Stimulated activated CD8-positive, alpha-beta memory T cell treated with anti-CD3 and anti-CD28 coated beads, Interleukin-4, amount 100 ng/mL, for 24 hours (primary cell): ENCODE measurements around the gene GAB3.
"Not testable (repeated sequence)": the region's sequence is repeated elsewhere in the genome, so short reads cannot be mapped to it uniquely, and the experiment has no call there.

Experiments used
- DNase-seq: peaks from one replicate; pipeline ENCODE4 v3.0.0-alpha.2; 2020; ENCODE audit warnings: low read depth

GAB3 gene

GRCh38 chrX:154719132-154719675 lies 31.7 kb downstream of the GAB3 start:
- DNase-seq: no peak

- no peak for DNase-seq
Measured at GRCh38 chrX:154718616-154719015, 32.3 kb downstream of the GAB3 start.

- no peak for DNase-seq
Measured at GRCh38 chrX:154717824-154718223, 33.1 kb downstream of the GAB3 start.

- DNase-seq: no peak
Measured at GRCh38 chrX:154715825-154716224, 35.1 kb downstream of the GAB3 start.

GRCh38 chrX:154714925-154715324 lies 36.0 kb downstream of the GAB3 start:
- no peak for DNase-seq

- DNase-seq: no peak
Measured at GRCh38 chrX:154712781-154713740, 37.8 kb downstream of the GAB3 start.

GRCh38 chrX:154711264-154711663 lies 39.6 kb downstream of the GAB3 start:
- DNase-seq: no peak

- no peak for DNase-seq
Measured at GRCh38 chrX:154710309-154710708, 40.6 kb downstream of the GAB3 start.

- DNase-seq: no peak
Measured at GRCh38 chrX:154698630-154699248, 52.1 kb downstream of the GAB3 start.

GRCh38 chrX:154696676-154697045 lies 54.2 kb downstream of the GAB3 start:
- no peak for DNase-seq

- DNase-seq: no peak
Measured at GRCh38 chrX:154695911-154696675, 54.8 kb downstream of the GAB3 start.

GRCh38 chrX:154693394-154693793 lies 57.5 kb downstream of the GAB3 start:
- DNase-seq: no peak

GRCh38 chrX:154690438-154690837 lies 60.4 kb downstream of the GAB3 start:
- DNase-seq: not testable (repeated sequence)

- not testable (repeated sequence) for DNase-seq
Measured at GRCh38 chrX:154672084-154672483, 78.8 kb downstream of the GAB3 start.

- DNase-seq: not testable (repeated sequence)
Measured at GRCh38 chrX:154670848-154671247, 80.0 kb downstream of the GAB3 start.

- no peak for DNase-seq
Measured at GRCh38 chrX:154661899-154662298, 89.0 kb downstream of the GAB3 start.

- DNase-seq: no peak
Measured at GRCh38 chrX:154661170-154661569, 89.7 kb downstream of the GAB3 start.

- no peak for DNase-seq
Measured at GRCh38 chrX:154660541-154660940, 90.3 kb downstream of the GAB3 start.

GRCh38 chrX:154658957-154659356 lies 91.9 kb downstream of the GAB3 start:
- DNase-seq: no peak

GRCh38 chrX:154658187-154658586 lies 92.7 kb downstream of the GAB3 start:
- DNase-seq: no peak

GRCh38 chrX:154657226-154657805 lies 93.6 kb downstream of the GAB3 start:
- no peak for DNase-seq

GRCh38 chrX:154655786-154656185 lies 95.1 kb downstream of the GAB3 start:
- DNase-seq: no peak
